GM18870 (cell line): ENCODE data around the gene FAM72B.
A peak's percentile ranks its signal among the peaks of the same experiment; 100 is the strongest.
"Not testable (repeated sequence)": the region's sequence is repeated elsewhere in the genome, so short reads cannot be mapped to it uniquely, and the experiment has no call there.

Source experiments
- ATAC-seq: cut with Tn5 transposase; IDR thresholded peaks from one replicate; pipeline ENCODE4 v1.9.1; 2021; ENCODE audit warnings: moderate library complexity; ENCODE audit not compliant: unreplicated experiment

The FAM72B gene

GRCh38 chr1:121184290-121185127, at the start of gene FAM72B, which contains the start of gene SRGAP2C:
Gene FAM72B (minus strand): TSS chr1:121184340. CDS start chr1:121183489, 851 bp downstream.
Gene SRGAP2C (plus strand): TSS chr1:121184975. CDS start chr1:121187447, 2,472 bp downstream.
- peak; percentile 88 for ATAC-seq

GRCh38 chr1:121232445-121233125, 48.4 kb upstream of the FAM72B start:
- not testable (repeated sequence) for ATAC-seq

GRCh38 chr1:121230636-121231035, 46.5 kb upstream of the FAM72B start:
- not testable (repeated sequence) for ATAC-seq

- ATAC-seq: not testable (repeated sequence)
Measured at GRCh38 chr1:121227544-121228330, 43.6 kb upstream of the FAM72B start.

- ATAC-seq: not testable (repeated sequence)
Measured at GRCh38 chr1:121226925-121227324, 42.8 kb upstream of the FAM72B start.

GRCh38 chr1:121226295-121226904, 42.3 kb upstream of the FAM72B start:
- ATAC-seq: not testable (repeated sequence)

GRCh38 chr1:121224714-121225113, 40.6 kb upstream of the FAM72B start:
- peak; percentile 97 for ATAC-seq

GRCh38 chr1:121221770-121222169, 37.6 kb upstream of the FAM72B start:
- peak; percentile 67 for ATAC-seq

- ATAC-seq: not testable (repeated sequence)
Measured at GRCh38 chr1:121216676-121217075, 32.5 kb upstream of the FAM72B start.

- ATAC-seq: not testable (repeated sequence)
Measured at GRCh38 chr1:121215699-121216417, 31.7 kb upstream of the FAM72B start.

- ATAC-seq: not testable (repeated sequence)
Measured at GRCh38 chr1:121214544-121215156, 30.5 kb upstream of the FAM72B start.

GRCh38 chr1:121213491-121213890, 29.4 kb upstream of the FAM72B start:
- ATAC-seq: not testable (repeated sequence)

GRCh38 chr1:121210778-121211177, 26.6 kb upstream of the FAM72B start:
- not testable (repeated sequence) for ATAC-seq

- ATAC-seq: not testable (repeated sequence)
Measured at GRCh38 chr1:121208375-121208774, 24.2 kb upstream of the FAM72B start.

- not testable (repeated sequence) for ATAC-seq
Measured at GRCh38 chr1:121207328-121207727, 23.2 kb upstream of the FAM72B start.

- not testable (repeated sequence) for ATAC-seq
Measured at GRCh38 chr1:121205786-121206711, 21.9 kb upstream of the FAM72B start.

- not testable (repeated sequence) for ATAC-seq
Measured at GRCh38 chr1:121202986-121203385, 18.8 kb upstream of the FAM72B start.
